ENCODE results near the gene MDK. TPM values are rescaled to one million over a fixed set of nuclear protein-coding genes. Genes with fewer than 3 reads are reported as not detected.

MDK gene
- total and polyA plus RNA-seq, 2 experiments from 2014 or later, result 388 to 477 TPM

- TF ChIP-seq, protein P1, sequence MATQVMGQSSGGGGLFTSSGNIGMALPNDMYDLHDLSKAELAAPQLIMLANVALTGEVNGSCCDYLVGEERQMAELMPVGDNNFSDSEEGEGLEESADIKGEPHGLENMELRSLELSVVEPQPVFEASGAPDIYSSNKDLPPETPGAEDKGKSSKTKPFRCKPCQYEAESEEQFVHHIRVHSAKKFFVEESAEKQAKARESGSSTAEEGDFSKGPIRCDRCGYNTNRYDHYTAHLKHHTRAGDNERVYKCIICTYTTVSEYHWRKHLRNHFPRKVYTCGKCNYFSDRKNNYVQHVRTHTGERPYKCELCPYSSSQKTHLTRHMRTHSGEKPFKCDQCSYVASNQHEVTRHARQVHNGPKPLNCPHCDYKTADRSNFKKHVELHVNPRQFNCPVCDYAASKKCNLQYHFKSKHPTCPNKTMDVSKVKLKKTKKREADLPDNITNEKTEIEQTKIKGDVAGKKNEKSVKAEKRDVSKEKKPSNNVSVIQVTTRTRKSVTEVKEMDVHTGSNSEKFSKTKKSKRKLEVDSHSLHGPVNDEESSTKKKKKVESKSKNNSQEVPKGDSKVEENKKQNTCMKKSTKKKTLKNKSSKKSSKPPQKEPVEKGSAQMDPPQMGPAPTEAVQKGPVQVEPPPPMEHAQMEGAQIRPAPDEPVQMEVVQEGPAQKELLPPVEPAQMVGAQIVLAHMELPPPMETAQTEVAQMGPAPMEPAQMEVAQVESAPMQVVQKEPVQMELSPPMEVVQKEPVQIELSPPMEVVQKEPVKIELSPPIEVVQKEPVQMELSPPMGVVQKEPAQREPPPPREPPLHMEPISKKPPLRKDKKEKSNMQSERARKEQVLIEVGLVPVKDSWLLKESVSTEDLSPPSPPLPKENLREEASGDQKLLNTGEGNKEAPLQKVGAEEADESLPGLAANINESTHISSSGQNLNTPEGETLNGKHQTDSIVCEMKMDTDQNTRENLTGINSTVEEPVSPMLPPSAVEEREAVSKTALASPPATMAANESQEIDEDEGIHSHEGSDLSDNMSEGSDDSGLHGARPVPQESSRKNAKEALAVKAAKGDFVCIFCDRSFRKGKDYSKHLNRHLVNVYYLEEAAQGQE (IDR thresholded peaks at IDR 0.05; ENCODE audit: unreplicated experiment), result no peak
- TF ChIP-seq EZH2phosphoT487 (IDR thresholded peaks at IDR 0.05; ENCODE audit: unreplicated experiment), result no peak
- TF ChIP-seq ZNF114 (CRISPR knock-in tag; IDR thresholded peaks at IDR 0.05), result no peak
- no peak for TF ChIP-seq STAT1 (IDR thresholded peaks at IDR 0.05; ENCODE audit: unreplicated experiment)
- TF ChIP-seq CTCF (conservative IDR thresholded peaks at IDR 0.05; ENCODE audit: low read depth in 2 of 2), result no peak
- TF ChIP-seq ETS1 (IDR thresholded peaks at IDR 0.05), result no peak
- no peak for TF ChIP-seq EZH2 (IDR thresholded peaks at IDR 0.05; ENCODE audit: low read depth, unreplicated experiment)
- no peak for TF ChIP-seq POLR2AphosphoS5 (IDR thresholded peaks at IDR 0.05; ENCODE audit: low read depth)
These were observed 44.9 kb downstream of the MDK start (continued) for GRCh38 chr11:46426233-46426991.

DNA sequence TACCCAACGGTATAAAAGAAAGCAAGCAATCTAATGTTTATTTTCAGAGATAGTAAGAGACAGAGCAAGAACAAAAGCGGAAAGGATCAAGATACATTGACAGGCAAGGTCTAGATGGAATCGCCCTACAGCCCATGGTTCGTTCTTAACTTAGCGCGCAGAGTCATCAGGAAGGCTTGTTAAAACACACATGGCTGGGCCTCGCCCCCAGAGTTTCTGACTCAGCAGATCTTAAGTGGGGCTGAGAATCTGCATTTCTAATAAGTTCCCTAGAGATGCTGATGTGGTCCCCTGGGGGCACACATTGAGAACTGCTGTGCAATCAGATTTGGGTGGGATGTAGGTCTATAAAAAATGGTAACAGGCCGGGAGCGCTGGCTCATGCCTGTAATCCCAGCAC is 45.9 kb downstream of the MDK start:
- peak; percentile 65 for DNase-seq (ENCODE audit: low spot score)
- Histone ChIP-seq H3K79me2 (replicated peaks; ENCODE audit: insufficient read depth) (no peaks in the 10 kb centered on the region), H3K4me1 (ENCODE audit: insufficient read depth) (peaks cover 15% of the 10 kb centered on the region), H3K4me2 (peak overlapping the region; percentile 11; the same call in 1 of the 2 replicates), H2AFZ (no peak overlapping the region), H3F3A (replicated peaks; ENCODE audit: low read depth) (peaks cover 4% of the 10 kb centered on the region; the same call in 1 of the 2 replicates), H3K27me3 (ENCODE audit: insufficient read depth) (no peaks in the 10 kb centered on the region), H4K20me1 (replicated peaks; ENCODE audit: insufficient read depth) (no peaks in the 10 kb centered on the region; the same call in 1 of the 2 replicates), H3K9me2 (ENCODE audit: insufficient read depth) (no peaks in the 10 kb centered on the region; the same call in 1 of the 2 replicates), H3K36me3 (ENCODE audit: insufficient read depth) (peaks cover 3% of the 10 kb centered on the region; the same call in 1 of the 2 replicates), H3K27ac (ENCODE audit: low read depth) (peak overlapping the region; percentile 15), H3K4me3 (no peak overlapping the region)
- Mint-ChIP-seq H3K36me3 (ENCODE audit: low read depth) (peaks cover 12% of the 10 kb centered on the region), H3K27me3 (ENCODE audit: insufficient read depth, low read depth, poor library complexity) (peaks cover 2% of the 10 kb centered on the region), H3K27ac (peak overlapping the region; percentile 92), H3K9me3 (no peaks in the 10 kb centered on the region; the same call in 2 of the 3 replicates), H3K4me3 (no peak overlapping the region), H3K4me1 (peaks cover 37% of the 10 kb centered on the region)
- ATAC-seq, result peak; percentile 81
- TF ChIP-seq STAT1 (IDR thresholded peaks at IDR 0.05; ENCODE audit: unreplicated experiment) (no peak), POLR2AphosphoS5 (IDR thresholded peaks at IDR 0.05; ENCODE audit: low read depth) (no peak), ZNF331 (CRISPR knock-in tag; IDR thresholded peaks at IDR 0.05; ENCODE audit: low read depth) (no peak), JUNB (IDR thresholded peaks at IDR 0.05; ENCODE audit: unreplicated experiment) (no peak)
- TF ChIP-seq, protein P2, sequence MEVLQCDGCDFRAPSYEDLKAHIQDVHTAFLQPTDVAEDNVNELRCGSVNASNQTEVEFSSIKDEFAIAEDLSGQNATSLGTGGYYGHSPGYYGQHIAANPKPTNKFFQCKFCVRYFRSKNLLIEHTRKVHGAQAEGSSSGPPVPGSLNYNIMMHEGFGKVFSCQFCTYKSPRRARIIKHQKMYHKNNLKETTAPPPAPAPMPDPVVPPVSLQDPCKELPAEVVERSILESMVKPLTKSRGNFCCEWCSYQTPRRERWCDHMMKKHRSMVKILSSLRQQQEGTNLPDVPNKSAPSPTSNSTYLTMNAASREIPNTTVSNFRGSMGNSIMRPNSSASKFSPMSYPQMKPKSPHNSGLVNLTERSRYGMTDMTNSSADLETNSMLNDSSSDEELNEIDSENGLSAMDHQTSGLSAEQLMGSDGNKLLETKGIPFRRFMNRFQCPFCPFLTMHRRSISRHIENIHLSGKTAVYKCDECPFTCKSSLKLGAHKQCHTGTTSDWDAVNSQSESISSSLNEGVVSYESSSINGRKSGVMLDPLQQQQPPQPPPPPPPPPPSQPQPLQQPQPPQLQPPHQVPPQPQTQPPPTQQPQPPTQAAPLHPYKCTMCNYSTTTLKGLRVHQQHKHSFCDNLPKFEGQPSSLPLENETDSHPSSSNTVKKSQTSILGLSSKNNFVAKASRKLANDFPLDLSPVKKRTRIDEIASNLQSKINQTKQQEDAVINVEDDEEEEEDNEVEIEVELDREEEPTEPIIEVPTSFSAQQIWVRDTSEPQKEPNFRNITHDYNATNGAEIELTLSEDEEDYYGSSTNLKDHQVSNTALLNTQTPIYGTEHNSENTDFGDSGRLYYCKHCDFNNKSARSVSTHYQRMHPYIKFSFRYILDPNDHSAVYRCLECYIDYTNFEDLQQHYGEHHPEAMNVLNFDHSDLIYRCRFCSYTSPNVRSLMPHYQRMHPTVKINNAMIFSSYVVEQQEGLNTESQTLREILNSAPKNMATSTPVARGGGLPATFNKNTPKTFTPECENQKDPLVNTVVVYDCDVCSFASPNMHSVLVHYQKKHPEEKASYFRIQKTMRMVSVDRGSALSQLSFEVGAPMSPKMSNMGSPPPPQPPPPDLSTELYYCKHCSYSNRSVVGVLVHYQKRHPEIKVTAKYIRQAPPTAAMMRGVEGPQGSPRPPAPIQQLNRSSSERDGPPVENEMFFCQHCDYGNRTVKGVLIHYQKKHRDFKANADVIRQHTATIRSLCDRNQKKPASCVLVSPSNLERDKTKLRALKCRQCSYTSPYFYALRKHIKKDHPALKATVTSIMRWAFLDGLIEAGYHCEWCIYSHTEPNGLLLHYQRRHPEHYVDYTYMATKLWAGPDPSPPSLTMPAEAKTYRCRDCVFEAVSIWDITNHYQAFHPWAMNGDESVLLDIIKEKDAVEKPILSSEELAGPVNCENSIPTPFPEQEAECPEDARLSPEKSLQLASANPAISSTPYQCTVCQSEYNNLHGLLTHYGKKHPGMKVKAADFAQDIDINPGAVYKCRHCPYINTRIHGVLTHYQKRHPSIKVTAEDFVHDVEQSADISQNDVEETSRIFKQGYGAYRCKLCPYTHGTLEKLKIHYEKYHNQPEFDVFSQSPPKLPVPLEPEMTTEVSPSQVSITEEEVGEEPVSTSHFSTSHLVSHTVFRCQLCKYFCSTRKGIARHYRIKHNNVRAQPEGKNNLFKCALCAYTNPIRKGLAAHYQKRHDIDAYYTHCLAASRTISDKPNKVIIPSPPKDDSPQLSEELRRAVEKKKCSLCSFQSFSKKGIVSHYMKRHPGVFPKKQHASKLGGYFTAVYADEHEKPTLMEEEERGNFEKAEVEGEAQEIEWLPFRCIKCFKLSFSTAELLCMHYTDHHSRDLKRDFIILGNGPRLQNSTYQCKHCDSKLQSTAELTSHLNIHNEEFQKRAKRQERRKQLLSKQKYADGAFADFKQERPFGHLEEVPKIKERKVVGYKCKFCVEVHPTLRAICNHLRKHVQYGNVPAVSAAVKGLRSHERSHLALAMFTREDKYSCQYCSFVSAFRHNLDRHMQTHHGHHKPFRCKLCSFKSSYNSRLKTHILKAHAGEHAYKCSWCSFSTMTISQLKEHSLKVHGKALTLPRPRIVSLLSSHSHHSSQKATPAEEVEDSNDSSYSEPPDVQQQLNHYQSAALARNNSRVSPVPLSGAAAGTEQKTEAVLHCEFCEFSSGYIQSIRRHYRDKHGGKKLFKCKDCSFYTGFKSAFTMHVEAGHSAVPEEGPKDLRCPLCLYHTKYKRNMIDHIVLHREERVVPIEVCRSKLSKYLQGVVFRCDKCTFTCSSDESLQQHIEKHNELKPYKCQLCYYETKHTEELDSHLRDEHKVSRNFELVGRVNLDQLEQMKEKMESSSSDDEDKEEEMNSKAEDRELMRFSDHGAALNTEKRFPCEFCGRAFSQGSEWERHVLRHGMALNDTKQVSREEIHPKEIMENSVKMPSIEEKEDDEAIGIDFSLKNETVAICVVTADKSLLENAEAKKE (CRISPR knock-in tag; IDR thresholded peaks at IDR 0.05), result no peak

Data from GM23338 (cell line).